ENCODE results near the gene GNPTG. TPM values are rescaled to one million over a fixed set of nuclear protein-coding genes. Genes with fewer than 3 reads are reported as not detected.

The GNPTG gene
- total and polyA plus RNA-seq, 2 donors (not counting 3 experiments of a cell fraction or from before 2014, with no cell fraction given) = 51.6 to 109 TPM

DNA sequence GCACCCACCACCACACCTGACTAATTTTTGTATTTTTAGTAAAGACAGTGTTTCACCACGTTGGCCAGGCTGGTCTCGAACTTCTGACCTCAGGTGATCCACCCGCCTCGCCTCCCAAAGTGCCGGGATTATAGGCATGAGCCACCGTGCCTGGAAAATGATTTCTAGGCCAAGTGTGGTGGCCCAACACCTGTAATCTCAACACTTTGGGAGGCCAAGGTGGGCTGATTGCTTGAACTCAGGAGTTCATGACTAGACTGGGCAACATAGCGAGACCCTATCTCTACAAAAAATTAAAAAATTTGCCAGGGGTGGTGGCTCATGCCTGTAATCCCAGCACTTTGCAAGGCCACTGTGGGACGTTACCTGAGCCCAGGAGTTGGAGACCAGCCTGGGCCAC, 29.3 kb upstream of the GNPTG start:
- ChIA-PET POLR2A (no interaction called here), CTCF (no interaction called here)
- Histone ChIP-seq H3K9ac (replicated peaks; ENCODE audit: extremely low read depth, insufficient read depth, low read length) (no peak overlapping the region), H3K9me1 (replicated peaks; ENCODE audit: control insufficient read depth, extremely low read depth, insufficient read depth, low read length) (no peaks in the 10 kb centered on the region), H3K4me1 (ENCODE audit: control insufficient read depth, extremely low read depth, insufficient read depth, low read length) (no peaks in the 10 kb centered on the region), H2AFZ (ENCODE audit: low read depth, low read length) (no peak overlapping the region), H3K9me3 (replicated peaks; ENCODE audit: control insufficient read depth, insufficient read depth, low read length) (no peaks in the 10 kb centered on the region), H3K79me2 (ENCODE audit: control insufficient read depth, insufficient read depth, low read length) (peaks cover 12% of the 10 kb centered on the region), H3K4me3 (replicated peaks in 1 of 3; ENCODE audit: insufficient read depth in 1 of 3, low read depth in 1 of 3, low read length in 3 of 3) (no peak overlapping the region), H3K36me3 (ENCODE audit: control insufficient read depth in 2 of 2, extremely low read depth in 1 of 2, insufficient read depth in 2 of 2, low read length in 2 of 2) (peaks cover 16 to 55% of the 10 kb centered on the region in 2 experiments), H3K27me3 (ENCODE audit: control insufficient read depth in 2 of 2, insufficient read depth in 2 of 2, low read length in 2 of 2) (no peaks in the 10 kb centered on the region), H3K4me2 (ENCODE audit: insufficient read depth, low read length) (no peak overlapping the region), H4K20me1 (replicated peaks; ENCODE audit: control insufficient read depth, extremely low read depth, insufficient read depth, low read length) (no peaks in the 10 kb centered on the region), H3K27ac (ENCODE audit: insufficient read depth, low read depth, low read length) (no peak overlapping the region)
- intact Hi-C loops (cut with micrococcal nuclease) (no loop called here), dilution Hi-C loops (cut with MboI; ENCODE audit: extremely low pct_ligation_motif_present, low sequenced_read_pairs) (no loop called here)
- TF ChIP-seq POLR2A (IDR thresholded peaks at IDR 0.05; ENCODE audit: low read depth, low read length) (no peak), EZH2 (IDR thresholded peaks at IDR 0.05; ENCODE audit: borderline replicate concordance, low read depth, low read length, severe bottlenecking) (no peak), CTCF (IDR thresholded peaks at IDR 0.05; ENCODE audit: extremely low read depth in 1 of 2, insufficient read depth in 1 of 2, low read depth in 1 of 2, low read length in 2 of 2) (no peak), FOS (IDR thresholded peaks at IDR 0.05; ENCODE audit: borderline replicate concordance, insufficient read depth, low read length) (no peak), POLR2AphosphoS5 (IDR thresholded peaks at IDR 0.05; ENCODE audit: insufficient read depth, low read depth, low read length) (no peak), MYC (IDR thresholded peaks at IDR 0.05; ENCODE audit: low read depth, low read length) (no peak), JUN (IDR thresholded peaks at IDR 0.05; ENCODE audit: borderline replicate concordance, insufficient read depth, insufficient read length, low read depth) (no peak), GATA2 (IDR thresholded peaks at IDR 0.05; ENCODE audit: insufficient read depth, insufficient read length, low read depth, low read length) (no peak)
- TF ChIP-seq, protein P1, sequence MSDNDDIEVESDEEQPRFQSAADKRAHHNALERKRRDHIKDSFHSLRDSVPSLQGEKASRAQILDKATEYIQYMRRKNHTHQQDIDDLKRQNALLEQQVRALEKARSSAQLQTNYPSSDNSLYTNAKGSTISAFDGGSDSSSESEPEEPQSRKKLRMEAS (IDR thresholded peaks at IDR 0.05; ENCODE audit: insufficient read depth, insufficient read length) = no peak
- DNase-seq (ENCODE audit: low read depth, low spot score) = no peak
- no TSS peak for BruUV-seq (replicated peaks)
- no peak for FAIRE-seq
